ENCODE data around the gene NDEL1.

NDEL1 gene

DNA sequence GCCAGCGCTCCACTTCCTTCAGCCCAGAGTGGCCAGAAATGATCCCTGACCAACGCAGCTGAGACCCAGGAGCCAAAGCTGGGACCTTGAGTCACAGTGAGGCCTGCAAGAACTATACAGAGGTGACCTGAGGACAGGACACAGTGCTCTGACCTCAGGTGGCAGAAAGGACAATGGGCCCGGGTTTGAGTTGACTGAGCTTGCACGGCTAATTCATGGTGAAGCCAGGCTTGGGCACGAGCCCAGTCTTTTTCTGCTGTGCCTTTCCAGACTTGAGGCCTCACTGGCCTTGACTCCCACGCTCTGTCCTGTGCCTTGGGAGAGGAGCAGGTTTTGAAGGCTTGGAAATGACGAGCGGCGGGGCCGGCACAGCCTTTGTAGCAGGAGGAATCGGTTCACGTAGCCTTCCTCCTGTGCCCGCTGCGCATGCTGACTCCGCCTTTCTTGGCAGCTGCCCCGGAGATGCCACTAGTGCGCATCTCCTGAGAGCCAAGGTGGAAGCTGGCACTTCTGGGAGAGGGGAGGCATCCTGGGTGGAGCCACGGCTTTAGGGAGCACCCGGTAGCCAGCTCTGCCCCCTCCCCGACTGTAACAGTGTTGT is 34.9 kb downstream of the NDEL1 start:
- Histone ChIP-seq H3K9me3 (ENCODE audit: insufficient read depth, low read length) (no peaks in the 10 kb centered on the region), H3K4me1 (ENCODE audit: low read length) (no peaks in the 10 kb centered on the region), H3K9ac (ENCODE audit: low read length) (no peak overlapping the region), H3K4me3 (ENCODE audit: low read length) (no peak overlapping the region), H4K20me1 (ENCODE audit: insufficient read depth, low read length) (no peaks in the 10 kb centered on the region), H2AFZ (ENCODE audit: low read depth, low read length) (no peak overlapping the region), H3K36me3 (replicated peaks; ENCODE audit: low read depth, low read length) (peaks cover 6% of the 10 kb centered on the region), H3K27ac (ENCODE audit: low read length) (no peak overlapping the region), H3K4me2 (ENCODE audit: low read length) (no peak overlapping the region), H3K27me3 (ENCODE audit: low read depth, low read length) (no peaks in the 10 kb centered on the region), H3K79me2 (ENCODE audit: low read length) (no peaks in the 10 kb centered on the region)
- no peak for TF ChIP-seq EZH2phosphoT487 (IDR thresholded peaks at IDR 0.05; ENCODE audit: low read depth)
- no peak for TF ChIP-seq CTCF (IDR thresholded peaks at IDR 0.05; ENCODE audit: low read depth, low read length)

DNA sequence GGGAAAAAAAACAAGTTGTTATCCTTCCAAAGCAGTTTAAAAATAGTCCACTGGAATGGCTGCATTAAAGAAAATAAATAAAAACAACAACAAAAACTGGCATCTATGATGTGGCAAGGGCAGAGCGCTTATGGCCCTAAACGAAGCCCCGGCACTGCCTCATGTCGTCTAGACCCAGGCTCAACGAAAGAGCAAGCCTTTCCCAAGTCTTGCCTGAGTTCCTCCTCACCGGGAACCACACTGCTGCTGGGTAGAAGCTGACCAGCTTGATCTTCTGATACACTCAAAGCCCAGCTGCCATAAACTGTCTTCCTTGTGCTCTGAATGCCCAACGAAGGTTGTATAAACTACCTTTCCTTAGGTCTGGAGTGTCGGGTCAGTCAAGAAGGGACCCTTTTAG is 37.0 kb downstream of the NDEL1 start:
- H3K4me2 ChIP-seq (ENCODE audit: low read length): no peak overlapping the region
- no peak overlapping the region for H3K4me3 ChIP-seq (ENCODE audit: low read length)
- TF ChIP-seq EZH2phosphoT487 (IDR thresholded peaks at IDR 0.05; ENCODE audit: low read depth) (no peak), CTCF (IDR thresholded peaks at IDR 0.05; ENCODE audit: low read depth, low read length) (no peak)
- H3K79me2 ChIP-seq (ENCODE audit: low read length): no peaks in the 10 kb centered on the region
- H3K36me3 ChIP-seq (replicated peaks; ENCODE audit: low read depth, low read length): peaks cover 6% of the 10 kb centered on the region
- H3K4me1 ChIP-seq (ENCODE audit: low read length): no peaks in the 10 kb centered on the region
- H2AFZ ChIP-seq (ENCODE audit: low read depth, low read length): no peak overlapping the region
- no peaks in the 10 kb centered on the region for H3K27me3 ChIP-seq (ENCODE audit: low read depth, low read length)
- H3K9ac ChIP-seq (ENCODE audit: low read length): no peak overlapping the region
- H3K27ac ChIP-seq (ENCODE audit: low read length): no peak overlapping the region
- H4K20me1 ChIP-seq (ENCODE audit: insufficient read depth, low read length): no peaks in the 10 kb centered on the region
- H3K9me3 ChIP-seq (ENCODE audit: insufficient read depth, low read length): no peaks in the 10 kb centered on the region

- Histone ChIP-seq H3K4me2 (ENCODE audit: low read length) (no peak overlapping the region), H2AFZ (ENCODE audit: low read depth, low read length) (no peak overlapping the region), H3K4me1 (ENCODE audit: low read length) (no peaks in the 10 kb centered on the region), H3K4me3 (ENCODE audit: low read length) (no peak overlapping the region), H3K36me3 (replicated peaks; ENCODE audit: low read depth, low read length) (no peaks in the 10 kb centered on the region), H3K27me3 (ENCODE audit: low read depth, low read length) (no peaks in the 10 kb centered on the region), H4K20me1 (ENCODE audit: insufficient read depth, low read length) (no peaks in the 10 kb centered on the region), H3K9ac (ENCODE audit: low read length) (no peak overlapping the region), H3K79me2 (ENCODE audit: low read length) (no peaks in the 10 kb centered on the region), H3K27ac (ENCODE audit: low read length) (no peak overlapping the region), H3K9me3 (ENCODE audit: insufficient read depth, low read length) (no peaks in the 10 kb centered on the region)
- TF ChIP-seq CTCF (IDR thresholded peaks at IDR 0.05; ENCODE audit: low read depth, low read length): no peak
- TF ChIP-seq EZH2phosphoT487 (IDR thresholded peaks at IDR 0.05; ENCODE audit: low read depth): no peak
Observed at GRCh38 chr17:8473451-8474192, 37.9 kb downstream of the NDEL1 start.

DNA sequence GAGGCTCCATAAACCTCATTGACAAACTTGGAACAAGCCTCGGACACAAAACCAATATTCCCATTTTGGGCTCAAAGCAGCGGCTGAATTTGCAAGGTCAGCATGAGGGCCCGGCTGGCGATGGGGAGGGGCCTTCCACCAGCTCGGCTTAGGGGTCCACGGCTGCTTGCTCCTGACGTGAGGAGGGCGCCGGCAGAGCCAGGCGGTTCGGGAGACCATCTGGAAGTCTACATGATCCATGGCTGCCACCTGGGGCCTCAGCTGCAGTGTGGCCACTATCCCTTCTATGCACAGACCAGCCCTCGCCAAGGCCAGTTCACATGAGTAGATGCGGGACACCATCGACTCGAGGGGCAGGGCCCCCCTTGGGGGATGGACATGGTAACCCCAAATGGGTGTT is 39.1 kb downstream of the NDEL1 start:
- no peak overlapping the region for H3K9ac ChIP-seq (ENCODE audit: low read length)
- H3K9me3 ChIP-seq (ENCODE audit: insufficient read depth, low read length): no peaks in the 10 kb centered on the region
- no peak overlapping the region for H3K27ac ChIP-seq (ENCODE audit: low read length)
- H3K27me3 ChIP-seq (ENCODE audit: low read depth, low read length): no peaks in the 10 kb centered on the region
- H3K4me1 ChIP-seq (ENCODE audit: low read length): no peaks in the 10 kb centered on the region
- no peak for TF ChIP-seq CTCF (IDR thresholded peaks at IDR 0.05; ENCODE audit: low read depth, low read length)
- no peak for TF ChIP-seq EZH2phosphoT487 (IDR thresholded peaks at IDR 0.05; ENCODE audit: low read depth)
- H3K4me3 ChIP-seq (ENCODE audit: low read length): no peak overlapping the region
- no peak overlapping the region for H2AFZ ChIP-seq (ENCODE audit: low read depth, low read length)
- H4K20me1 ChIP-seq (ENCODE audit: insufficient read depth, low read length): no peaks in the 10 kb centered on the region
- no peaks in the 10 kb centered on the region for H3K79me2 ChIP-seq (ENCODE audit: low read length)
- H3K36me3 ChIP-seq (replicated peaks; ENCODE audit: low read depth, low read length): no peaks in the 10 kb centered on the region
- H3K4me2 ChIP-seq (ENCODE audit: low read length): no peak overlapping the region
